Nephron progenitor cell (in vitro differentiated cells): Measurements from ENCODE around the gene TEP1.

ENCODE experiments used
- DNase-seq: peaks from one replicate; pipeline ENCODE4 v3.0.0; 2021
- H3K27ac Mint-ChIP-seq: 2 replicates; pipeline ENCODE4 v1.8.0; 2021; ENCODE audit warnings: mild to moderate bottlenecking, moderate library complexity, mixed read lengths
- H3K27me3 Mint-ChIP-seq: 2 replicates; pipeline ENCODE4 v1.8.0; 2021; ENCODE audit warnings: mild to moderate bottlenecking, low read depth, mixed read lengths; ENCODE audit not compliant: poor library complexity
- H3K36me3 Mint-ChIP-seq: 2 replicates; pipeline ENCODE4 v1.8.0; 2021; ENCODE audit warnings: low read depth, mixed read lengths
- H3K4me1 Mint-ChIP-seq: 2 replicates; pipeline ENCODE4 v1.8.0; 2021; ENCODE audit warnings: mixed read lengths
- H3K4me3 Mint-ChIP-seq: 2 replicates; pipeline ENCODE4 v1.8.0; 2021; ENCODE audit warnings: mild to moderate bottlenecking, moderate library complexity, mixed read lengths
- H3K9me3 Mint-ChIP-seq: 2 replicates; pipeline ENCODE4 v1.8.0; 2021; ENCODE audit warnings: mild to moderate bottlenecking, moderate library complexity, mixed read lengths
- CTCF ChIP-seq: fragments of 200-600 bp; sonication (generic); IDR thresholded peaks from 2 replicates; pipeline ENCODE4 v1.5.0; 2021; ENCODE audit warnings: antibody characterized with exemption

The TEP1 gene

GRCh38 chr14:20434701-20435581 lies 21.6 kb upstream of the TEP1 start:
- no peaks in the 10 kb centered on the region for H3K9me3 Mint-ChIP-seq
- TF ChIP-seq CTCF, result no peak
- H3K27ac Mint-ChIP-seq, result no peak overlapping the region
- H3K36me3 Mint-ChIP-seq, result no peaks in the 10 kb centered on the region
- peaks cover 7% of the 10 kb centered on the region for H3K4me1 Mint-ChIP-seq
- peak overlapping the region; percentile 68 for H3K4me3 Mint-ChIP-seq
- DNase-seq, result no peak
- H3K27me3 Mint-ChIP-seq, result peaks cover 25% of the 10 kb centered on the region

DNA sequence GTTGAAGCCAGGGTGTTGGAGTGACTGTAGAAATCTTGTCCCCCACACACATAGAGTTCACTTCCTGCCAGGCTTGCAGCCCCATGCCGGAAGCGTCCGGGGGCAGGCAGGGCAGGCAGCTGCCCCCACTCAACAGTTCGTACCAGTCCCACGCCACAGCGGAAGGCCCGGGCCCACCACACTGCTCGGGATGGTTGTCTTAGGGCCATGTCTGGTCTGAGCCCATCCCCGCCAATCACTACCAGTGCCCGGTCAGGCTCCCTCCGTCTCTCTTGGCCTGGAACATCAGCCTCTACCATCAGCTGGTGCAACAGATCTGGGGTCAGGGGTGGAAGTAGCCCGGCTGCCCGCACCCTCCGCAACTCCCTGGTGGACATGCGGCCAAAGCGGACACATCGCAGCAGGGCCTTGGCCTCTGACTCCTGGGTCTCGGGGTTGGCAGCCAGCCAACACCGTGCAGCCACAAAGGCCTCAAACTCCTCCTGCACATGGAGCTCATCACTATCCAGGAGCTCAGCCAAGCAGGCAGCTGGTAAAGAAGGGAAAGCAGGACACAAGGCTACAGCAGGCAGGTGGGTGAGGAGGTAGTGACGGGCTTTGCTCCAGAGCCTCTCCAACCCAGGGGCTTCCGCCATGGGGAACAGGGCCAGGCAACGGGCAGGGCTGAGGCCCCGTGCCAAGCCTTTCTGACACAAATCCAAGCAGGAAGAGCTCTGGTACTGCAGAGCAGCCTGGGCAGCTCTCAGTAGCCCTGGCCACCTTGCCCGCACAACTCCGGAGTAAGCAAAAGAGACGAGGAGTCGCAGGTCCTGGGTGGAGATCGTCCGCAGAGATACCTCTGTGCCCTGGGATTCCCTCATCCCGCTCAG lies 16.7 kb upstream of the TEP1 start:
- Mint-ChIP-seq H3K36me3 (no peaks in the 10 kb centered on the region), H3K27ac (no peak overlapping the region), H3K9me3 (no peaks in the 10 kb centered on the region), H3K27me3 (no peaks in the 10 kb centered on the region), H3K4me1 (peaks cover 14% of the 10 kb centered on the region), H3K4me3 (no peak overlapping the region)
- no peak for DNase-seq
- TF ChIP-seq CTCF, result no peak

DNA sequence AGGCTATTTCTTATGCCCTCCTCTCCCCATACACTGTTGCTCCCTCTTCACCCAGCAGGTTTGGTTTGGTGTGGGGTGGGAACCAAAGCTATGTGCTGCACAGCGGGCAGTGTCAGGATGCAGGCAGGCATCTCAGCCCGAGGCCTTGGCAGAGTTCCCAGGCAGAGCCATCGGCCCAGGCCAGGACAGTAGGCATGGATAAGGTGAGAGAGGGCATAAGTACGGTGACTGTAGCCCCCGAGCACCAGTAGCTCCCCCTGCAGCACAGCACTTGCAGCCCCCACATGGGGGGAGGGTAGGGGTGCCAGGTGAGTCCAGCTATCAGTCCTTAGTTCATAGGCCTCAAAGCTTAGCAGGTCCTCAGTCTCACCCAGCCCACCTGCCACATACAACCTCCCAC lies 15.5 kb upstream of the TEP1 start:
- no peaks in the 10 kb centered on the region for H3K9me3 Mint-ChIP-seq
- peaks cover 14% of the 10 kb centered on the region for H3K4me1 Mint-ChIP-seq
- TF ChIP-seq CTCF, result no peak
- H3K36me3 Mint-ChIP-seq, result no peaks in the 10 kb centered on the region
- H3K27ac Mint-ChIP-seq, result no peak overlapping the region
- no peak overlapping the region for H3K4me3 Mint-ChIP-seq
- H3K27me3 Mint-ChIP-seq, result peaks cover 4% of the 10 kb centered on the region
- DNase-seq, result no peak

GRCh38 chr14:20428010-20428365 lies 14.7 kb upstream of the TEP1 start:
- H3K36me3 Mint-ChIP-seq, result no peaks in the 10 kb centered on the region
- no peaks in the 10 kb centered on the region for H3K9me3 Mint-ChIP-seq
- DNase-seq, result no peak
- peaks cover 6% of the 10 kb centered on the region for H3K27me3 Mint-ChIP-seq
- H3K4me1 Mint-ChIP-seq, result peaks cover 14% of the 10 kb centered on the region
- no peak overlapping the region for H3K27ac Mint-ChIP-seq
- no peak for TF ChIP-seq CTCF
- H3K4me3 Mint-ChIP-seq, result no peak overlapping the region

GRCh38 chr14:20427231-20428009 lies 14.1 kb upstream of the TEP1 start:
- Mint-ChIP-seq H3K9me3 (no peaks in the 10 kb centered on the region), H3K36me3 (no peaks in the 10 kb centered on the region), H3K4me3 (no peak overlapping the region), H3K27me3 (peaks cover 6% of the 10 kb centered on the region), H3K4me1 (peaks cover 14% of the 10 kb centered on the region), H3K27ac (no peak overlapping the region)
- TF ChIP-seq CTCF, result no peak
- no peak for DNase-seq
